HG02798 (cell line): Measurements from ENCODE around the gene TTYH1.
"Not testable (repeated sequence)": the region's sequence is repeated elsewhere in the genome, so short reads cannot be mapped to it uniquely, and the experiment has no call there.

Experiments used
- ATAC-seq: cut with Tn5 transposase; IDR thresholded peaks from one replicate; pipeline ENCODE4 v1.9.1; 2021; ENCODE audit warnings: mild to moderate bottlenecking; ENCODE audit not compliant: unreplicated experiment, poor library complexity

TTYH1 gene

DNA sequence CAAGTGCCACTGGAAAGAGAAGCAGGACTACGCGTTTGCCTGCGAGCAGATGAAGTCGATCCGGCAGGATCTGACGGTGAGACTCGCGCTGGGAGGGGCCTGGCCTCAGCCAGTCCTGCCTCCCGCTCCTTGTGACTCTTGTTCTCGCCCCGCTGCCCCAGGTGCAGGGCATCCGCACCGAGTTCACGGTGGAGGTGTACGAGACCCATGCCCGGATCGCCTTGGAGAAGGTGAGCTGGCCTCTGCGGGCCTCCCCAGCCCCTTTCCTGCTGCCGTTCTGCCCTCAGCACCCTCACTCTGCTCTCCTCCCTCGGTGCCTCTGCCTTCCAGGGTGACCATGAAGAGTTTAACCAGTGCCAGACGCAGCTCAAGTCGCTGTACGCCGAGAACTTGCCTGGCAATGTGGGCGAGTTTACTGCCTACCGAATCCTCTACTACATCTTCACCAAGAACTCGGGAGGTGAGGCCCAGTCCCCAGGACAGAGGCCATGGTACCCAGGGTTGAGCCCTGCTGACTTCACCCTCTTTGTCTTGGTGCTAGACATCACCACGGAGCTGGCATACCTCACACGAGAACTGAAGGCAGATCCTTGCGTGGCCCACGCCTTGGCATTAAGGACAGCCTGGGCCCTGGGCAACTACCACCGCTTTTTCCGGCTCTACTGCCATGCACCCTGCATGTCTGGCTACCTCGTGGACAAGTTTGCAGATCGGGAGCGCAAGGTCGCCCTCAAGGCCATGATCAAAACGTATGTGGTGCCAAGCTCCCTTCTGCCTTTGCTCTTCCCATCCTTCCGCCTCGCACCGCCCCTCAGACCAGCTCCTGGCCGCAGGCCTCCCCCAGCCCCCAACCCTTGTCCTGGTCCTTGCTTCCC is 42.7 kb downstream of the TTYH1 start:
- ATAC-seq, result no peak

DNA sequence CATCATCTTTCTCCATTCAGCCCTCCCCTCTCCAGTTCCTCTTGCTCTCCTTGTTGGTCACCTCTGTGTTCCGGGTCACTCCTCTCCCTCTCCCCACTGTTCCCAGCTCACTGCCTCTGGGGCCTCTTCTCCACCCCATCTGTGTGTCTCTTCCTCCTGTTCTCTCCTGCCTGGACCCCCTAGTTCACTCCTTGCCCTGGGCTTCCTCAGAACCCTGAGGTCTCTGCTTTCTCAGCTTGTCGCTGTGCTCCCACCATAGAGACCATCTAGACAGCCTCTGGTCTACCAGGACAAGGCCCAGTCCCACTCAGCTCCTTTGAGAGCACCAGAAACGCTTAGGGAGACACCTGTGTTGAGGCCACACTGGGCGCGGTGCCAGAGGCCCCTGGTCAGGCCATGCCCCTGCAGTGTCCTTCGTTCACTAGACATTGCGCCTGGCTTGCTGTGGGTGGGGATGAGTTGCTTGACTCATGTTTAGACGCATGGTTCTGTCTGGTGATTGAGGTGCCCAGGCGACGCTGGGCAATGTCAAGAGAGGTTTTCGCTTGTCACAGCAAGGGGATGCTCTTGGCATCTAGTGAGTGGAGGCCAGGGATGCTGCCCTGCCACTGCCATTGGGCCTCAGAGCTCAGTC is 43.5 kb downstream of the TTYH1 start:
- no peak for ATAC-seq

DNA sequence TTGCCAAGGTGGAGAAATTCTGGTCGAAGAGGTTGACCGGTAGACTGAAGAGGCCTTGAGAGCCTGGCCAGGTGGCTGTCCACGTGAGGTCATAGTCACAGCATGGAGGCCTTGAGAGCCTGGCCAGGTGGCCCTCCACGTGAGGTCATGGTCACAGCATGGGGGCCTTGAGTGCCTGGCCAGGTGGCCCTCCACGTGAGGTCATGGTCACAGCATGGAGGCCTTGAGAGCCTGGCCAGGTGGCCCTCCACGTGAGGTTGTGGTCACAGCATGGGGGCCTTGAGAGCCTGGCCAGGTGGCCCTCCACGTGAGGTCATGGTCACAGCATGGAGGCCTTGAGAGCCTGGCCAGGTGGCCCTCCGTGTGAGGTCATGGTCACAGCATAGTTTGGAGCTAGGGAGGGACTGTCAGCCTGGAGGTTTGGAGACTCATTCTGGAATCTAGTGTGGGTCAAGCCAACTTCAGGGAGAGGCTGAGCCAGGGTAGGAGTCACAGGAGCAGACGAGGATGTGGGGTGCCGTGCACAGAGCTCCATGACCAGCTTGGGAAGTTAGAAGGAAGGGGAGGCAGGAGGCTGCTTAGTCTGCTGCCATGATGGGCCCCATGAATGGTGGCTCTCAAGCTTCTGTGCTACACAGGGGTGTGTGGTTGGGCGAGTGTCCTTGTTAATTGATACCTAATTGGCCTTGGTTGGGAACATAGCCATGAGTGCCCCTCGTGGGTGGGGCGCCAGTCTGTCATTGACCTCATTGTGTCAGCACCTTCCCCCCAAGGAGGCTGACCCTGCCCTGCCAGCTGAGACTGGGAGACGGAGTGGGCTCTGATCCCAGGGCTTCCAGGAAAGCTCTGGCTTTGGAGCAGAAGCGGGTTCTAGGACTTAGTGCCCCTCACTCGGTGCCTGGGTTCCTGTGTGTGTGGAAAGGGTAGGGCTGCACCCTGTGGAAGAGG is 44.3 kb downstream of the TTYH1 start:
- no peak for ATAC-seq

- ATAC-seq, result no peak
These were observed 45.2 kb downstream of the TTYH1 start for GRCh38 chr19:54460230-54461005.

DNA sequence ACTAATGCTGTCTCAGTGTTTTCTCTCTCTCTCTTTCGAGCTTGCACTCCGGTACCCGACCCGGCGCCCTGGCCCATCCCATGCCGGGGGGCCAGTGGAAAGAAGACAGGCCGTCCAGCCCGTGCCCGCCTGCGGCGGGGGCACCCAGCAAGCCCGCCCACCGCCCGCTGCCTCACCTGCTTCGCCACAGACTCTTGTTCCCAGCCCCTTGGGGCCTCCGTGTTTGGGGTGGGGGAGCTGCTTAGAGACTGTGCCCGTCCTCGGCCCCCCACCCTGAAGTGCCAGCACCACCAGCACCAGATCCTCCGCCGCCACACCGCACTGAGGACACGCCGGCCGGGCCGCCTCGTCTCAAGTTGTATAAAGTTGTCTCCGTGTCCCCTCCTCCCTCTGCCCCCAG is 45.9 kb downstream of the TTYH1 start:
- ATAC-seq, result no peak

DNA sequence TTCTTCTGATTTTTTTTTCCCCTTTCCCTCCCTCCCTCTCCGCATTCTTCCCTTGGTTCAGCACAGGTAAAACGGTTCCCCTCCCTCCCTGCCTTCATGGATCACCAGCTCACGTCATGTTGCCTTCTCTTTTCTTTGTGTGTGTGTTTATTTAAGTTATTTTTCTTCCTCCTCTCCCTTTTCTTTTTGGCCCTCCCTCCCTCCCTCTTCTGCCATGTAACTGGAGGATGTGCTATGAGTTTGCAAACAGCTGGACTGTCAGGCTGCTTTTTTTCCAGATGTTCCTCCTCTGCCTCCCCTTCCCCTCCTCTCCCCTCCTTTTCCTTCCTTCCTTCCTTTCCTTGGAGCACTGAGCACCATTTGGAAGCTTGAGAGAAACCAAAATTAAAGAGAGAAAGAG is 46.3 kb downstream of the TTYH1 start:
- ATAC-seq, result no peak

DNA sequence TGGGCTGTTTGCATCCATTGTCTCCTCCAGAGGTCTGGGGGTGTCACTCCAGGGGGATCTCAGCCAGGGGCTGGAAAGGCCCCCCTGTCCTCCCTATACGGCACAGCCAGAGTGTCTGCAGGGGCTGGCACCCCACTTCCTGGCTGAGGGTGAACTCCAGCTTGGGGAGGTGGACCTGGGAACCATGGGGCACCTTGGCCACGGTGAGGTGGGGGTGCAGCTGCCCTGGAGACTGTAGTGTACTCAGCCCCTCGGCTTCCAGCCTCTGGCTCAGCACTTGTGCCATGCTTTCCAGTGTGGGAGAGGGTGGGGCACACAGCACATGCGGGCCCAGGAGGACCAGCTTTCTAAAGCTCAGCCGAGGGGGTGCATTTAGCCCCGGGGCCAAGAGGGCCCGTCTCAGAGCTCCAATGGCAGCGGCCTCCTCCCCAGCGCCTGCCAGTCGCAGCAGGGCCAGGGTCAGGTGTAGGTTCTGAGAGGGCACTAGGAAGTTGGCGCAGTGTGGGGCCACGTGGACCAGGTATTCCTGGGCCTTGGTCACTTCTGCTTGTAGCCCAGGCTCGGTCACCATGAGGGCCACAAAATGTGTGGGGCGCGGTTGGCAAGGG is 46.9 kb downstream of the TTYH1 start:
- no peak for ATAC-seq

DNA sequence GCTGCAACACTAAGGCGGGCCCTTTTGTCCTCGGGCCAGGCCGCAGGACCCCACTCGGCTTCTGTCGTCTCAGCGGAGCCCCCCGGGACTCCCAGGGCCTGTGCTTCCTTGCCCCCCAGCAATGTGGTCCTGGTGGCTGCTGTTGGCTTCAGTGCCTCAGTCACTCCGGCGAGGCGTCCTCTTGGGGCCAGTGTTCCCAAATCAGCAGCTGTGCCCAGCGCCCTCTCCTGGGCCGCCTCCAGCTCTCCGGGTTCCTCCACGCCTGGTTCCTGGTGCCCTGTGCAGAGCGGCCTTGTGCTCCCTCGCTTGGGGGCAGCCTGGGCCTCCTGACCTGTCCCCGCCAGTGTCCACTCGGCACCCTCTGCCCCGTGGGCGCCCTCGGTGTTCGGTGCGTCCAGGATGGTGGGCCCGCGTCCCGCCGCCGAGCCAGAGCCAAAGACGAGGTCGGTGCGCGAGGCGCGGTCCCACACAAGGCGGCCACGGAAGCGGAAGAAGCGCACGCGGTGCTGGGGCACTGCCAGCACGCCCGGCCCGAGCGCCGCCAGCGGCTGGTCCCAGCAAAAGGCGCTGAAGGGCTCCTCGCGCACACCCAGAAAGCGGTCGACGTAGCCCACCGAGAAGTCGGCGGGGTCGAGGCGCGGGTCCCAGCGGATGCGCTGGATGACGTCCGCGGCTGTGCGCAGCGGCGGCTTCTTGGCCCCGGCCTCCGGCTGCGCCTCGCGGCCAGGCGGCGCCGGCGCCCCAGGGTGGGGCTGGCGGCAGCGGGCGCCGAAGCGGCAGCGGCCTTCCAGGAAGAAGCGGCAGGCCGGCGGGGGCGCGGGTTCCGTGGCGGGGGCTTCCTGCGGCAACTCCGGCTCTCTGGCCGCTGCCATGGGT is 47.6 kb downstream of the TTYH1 start:
- peak; percentile 6 for ATAC-seq

GRCh38 chr19:54463531-54464043 is 48.3 kb downstream of the TTYH1 start, which contains the start of gene LENG9:
LENG9 (minus strand) TSS chr19:54463778; CDS start chr19:54463526, 252 bp downstream.
- peak; percentile 67 for ATAC-seq

GRCh38 chr19:54464044-54464629 is 48.9 kb downstream of the TTYH1 start:
- ATAC-seq, result peak; percentile 54

GRCh38 chr19:54464630-54465425 is 49.6 kb downstream of the TTYH1 start:
- ATAC-seq, result peak; percentile 49

- ATAC-seq, result no peak
These were observed 50.3 kb downstream of the TTYH1 start for GRCh38 chr19:54465426-54466109.

DNA sequence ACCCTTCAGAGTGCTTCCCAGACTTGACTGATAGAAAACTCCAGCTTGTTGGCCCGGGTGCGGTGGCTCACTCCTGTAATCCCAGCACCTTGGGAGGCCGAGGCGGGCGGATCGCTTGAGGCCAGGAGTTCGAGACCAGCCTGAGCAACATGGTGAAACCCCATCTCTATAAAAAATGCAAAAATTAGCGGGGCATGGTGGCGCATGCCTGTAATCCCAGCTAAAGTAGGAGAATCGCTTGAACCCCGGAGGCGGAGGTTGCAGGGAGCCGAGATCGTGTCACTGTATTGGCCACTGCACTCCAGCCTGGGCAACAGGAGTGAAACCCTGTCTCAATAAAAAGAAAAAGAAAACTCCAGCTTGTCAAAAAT is 50.8 kb downstream of the TTYH1 start:
- not testable (repeated sequence) for ATAC-seq

DNA sequence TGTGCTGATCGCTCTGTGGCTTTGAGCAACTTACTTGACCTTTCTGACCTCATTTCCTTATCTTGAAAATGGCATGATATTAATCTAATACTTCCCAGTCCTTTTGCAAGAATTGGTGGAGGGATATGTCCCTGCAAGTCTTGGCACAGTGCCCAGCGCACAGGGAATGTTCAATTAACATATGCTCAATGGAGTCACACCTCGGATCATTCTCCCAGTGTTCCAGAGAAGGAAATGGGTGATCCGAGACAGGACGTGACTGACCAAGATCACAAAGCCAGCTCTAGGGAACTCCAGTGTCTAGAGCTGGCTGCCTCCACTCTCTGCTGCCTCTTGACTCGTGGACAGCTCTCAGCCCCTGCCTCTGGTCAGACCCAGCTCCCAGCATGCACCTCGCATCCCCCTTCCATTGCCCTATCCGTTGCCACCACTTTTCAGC is 54.3 kb downstream of the TTYH1 start:
- ATAC-seq, result no peak

DNA sequence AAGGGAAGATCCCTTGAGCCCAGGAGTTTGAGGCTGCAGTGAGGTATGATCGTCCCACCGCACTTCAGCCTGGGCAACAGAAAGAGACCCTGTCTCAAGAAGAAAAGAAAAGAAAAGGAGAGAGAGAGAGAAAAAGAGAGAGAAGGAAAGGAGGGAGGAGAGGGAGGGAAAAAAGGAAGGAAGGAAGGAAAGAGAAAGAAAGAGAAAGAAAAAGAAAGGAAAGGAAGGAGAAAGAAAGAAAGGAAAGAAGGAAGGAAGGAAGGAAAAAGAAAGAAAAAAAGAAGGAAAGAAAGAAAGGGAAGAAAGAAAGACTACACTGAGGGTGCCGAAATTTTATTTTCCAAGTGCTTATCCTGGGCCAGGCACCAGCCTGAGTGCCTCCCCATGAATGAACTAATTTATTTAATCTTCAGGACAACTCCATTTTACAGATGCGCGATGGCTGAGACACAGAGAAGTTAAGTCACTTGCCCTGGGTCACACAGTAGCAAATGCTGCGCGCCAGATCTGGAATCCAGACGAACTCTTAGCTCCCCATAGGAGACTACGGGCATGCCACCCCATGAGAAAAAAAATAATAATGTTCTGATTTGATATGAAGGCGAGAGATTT is 55.1 kb downstream of the TTYH1 start:
- no peak for ATAC-seq
